AML-193 (cell line): ENCODE results near the gene MYO5A.
"Not testable (repeated sequence)": the region's sequence is repeated elsewhere in the genome, so short reads cannot be mapped to it uniquely, and the experiment has no call there.

Source experiments
- DNase-seq, 2 experiments: peaks; one replicate each; lab custom pipeline; 2025; lab: John Stamatoyannopoulos, UW

Gene MYO5A

DNA sequence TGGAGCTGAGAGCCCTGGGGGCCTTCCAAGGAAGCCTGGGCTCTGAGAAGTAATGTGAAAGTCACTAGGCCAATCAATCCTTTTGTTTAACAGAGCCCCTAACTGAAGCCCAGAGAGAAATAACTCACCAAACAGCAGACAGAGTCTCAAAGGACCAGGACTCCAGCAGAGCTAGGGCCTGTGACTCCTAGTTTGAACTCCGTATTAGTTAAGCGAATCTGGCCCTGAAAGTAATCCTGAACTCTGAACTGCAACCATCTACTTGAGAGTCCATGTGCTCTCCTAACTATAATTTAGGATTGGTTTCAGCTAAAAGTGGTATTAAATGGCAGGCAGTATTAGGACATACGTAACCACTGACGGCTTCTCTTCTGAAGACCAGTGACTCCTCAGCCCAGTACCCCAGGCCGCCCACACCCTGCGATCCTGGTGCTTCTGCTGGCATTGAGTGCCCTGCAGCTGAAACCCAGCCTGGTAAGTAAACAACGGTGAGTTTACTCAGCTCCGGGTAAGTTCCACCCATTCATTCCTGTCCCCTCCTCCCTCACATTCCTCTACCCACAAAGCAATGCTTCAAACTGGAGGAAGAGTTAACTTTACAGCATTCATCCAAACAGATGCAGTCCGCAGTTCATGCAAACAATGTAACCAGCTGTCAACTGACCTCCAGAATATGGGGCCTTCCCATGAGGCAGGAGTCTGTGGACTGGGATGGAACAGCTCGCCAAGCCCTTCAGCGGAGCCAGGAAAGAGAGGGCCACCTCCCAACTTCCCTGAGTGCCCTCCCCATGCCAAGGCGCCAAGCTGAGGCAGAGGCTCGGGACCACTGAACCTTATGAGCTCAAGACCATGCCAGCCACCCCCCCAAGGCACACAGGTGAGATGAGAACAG lies 240.4 kb downstream of the MYO5A start:
- no peak for DNase-seq

DNA sequence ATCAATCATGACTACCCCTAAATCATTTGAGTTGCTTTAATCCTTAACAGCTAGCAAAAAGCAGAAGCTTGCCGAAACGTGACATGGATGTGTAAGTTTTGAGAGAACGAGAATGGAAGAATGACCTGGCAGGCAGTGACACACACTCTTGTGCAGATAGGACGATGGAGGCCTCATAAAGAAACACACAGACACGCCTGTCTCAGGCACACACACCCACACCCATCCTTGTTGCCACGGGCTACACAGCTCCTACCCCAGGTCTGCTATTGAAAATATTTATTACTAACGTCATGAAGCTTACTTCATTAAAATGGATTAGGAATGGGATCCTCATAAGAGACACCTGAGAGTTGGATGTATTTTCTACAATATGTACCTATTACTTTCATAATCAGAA lies 241.6 kb downstream of the MYO5A start:
- DNase-seq = no peak

DNA sequence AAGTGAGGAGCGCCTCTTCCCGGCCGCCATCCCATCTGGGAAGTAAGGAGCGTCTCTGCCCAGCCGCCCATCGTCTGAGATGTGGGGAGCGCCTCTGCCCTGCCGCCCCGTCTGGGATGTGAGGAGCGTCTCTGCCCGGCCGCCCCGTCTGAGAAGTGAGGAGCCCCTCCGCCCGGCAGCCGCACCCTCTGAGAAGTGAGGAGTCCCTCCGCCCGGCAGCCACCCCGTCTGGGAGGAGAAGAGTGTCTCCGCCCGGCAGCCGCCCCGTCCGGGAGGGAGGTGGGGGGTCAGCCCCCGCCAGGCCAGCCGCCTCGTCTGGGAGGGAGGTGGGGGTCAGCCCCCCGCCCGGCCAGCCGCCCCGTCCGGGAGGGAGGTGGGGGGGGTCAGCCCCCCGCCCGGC lies 242.7 kb downstream of the MYO5A start:
- DNase-seq = not testable (repeated sequence)

DNA sequence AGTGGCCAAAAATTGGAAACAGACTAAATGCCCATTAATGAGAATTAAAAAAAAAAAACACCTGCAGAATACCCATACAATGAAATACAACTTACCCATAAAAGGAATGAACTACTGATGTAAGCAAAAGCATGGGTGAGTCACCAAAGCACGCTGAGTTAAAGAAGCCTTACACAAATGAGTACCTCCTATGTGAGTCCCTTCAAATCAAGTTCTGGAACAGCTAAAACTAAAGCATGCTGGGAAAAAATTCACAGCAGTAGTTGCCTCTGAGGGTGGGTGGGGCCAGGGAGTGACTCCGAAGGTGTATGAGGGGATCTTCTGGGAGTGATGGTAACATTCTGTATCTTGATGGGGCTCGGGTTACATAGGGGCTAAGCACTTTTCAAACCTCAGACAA lies 244.5 kb downstream of the MYO5A start:
- DNase-seq = no peak

- DNase-seq = no peak
Observed at GRCh38 chr15:52283281-52283680, 245.4 kb downstream of the MYO5A start.

DNA sequence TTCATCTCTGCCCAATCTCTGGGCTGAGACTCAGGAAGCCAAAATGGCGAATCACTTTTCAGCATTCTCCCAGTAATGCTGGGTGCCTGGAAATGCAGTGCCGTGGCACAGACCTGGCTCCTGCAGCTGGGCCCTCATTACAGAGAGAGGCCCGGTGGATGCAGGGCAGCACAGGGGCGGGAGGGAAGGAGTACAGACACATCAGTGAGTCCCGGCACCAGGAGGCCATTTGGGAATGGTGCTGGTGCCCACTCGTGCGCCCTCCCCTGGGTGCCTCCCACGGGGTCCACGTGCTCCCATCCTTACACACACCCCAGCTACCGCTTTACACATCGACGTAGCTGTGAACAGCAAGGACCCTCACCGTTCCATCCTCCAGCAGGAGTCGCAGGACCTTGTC lies 246.3 kb downstream of the MYO5A start:
- DNase-seq = no peak

GRCh38 chr15:52281085-52282035 lies 247.3 kb downstream of the MYO5A start:
- no peak for DNase-seq

GRCh38 chr15:52280326-52281084 lies 248.2 kb downstream of the MYO5A start:
- DNase-seq = no peak

GRCh38 chr15:52278636-52279367 lies 249.9 kb downstream of the MYO5A start:
- DNase-seq = no peak

DNA sequence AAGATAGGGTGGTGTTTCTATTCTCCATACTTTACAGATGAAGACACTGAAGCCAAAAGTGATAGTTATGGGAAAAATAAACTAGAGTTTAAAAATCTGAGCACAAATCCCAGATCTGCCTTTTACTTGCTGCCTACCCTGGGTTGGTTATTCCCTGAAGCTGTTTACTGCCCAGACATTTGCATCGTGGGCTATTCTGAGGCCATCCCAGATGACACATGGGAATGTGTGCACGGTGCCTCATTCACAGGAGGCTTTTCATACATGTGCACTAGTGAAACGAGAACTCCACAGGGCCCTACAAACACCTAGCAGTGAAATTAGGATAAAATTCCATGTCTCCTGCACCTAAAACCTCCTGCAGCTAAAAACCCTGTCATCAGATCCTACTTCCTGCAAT lies 250.5 kb downstream of the MYO5A start:
- DNase-seq = no peak

DNA sequence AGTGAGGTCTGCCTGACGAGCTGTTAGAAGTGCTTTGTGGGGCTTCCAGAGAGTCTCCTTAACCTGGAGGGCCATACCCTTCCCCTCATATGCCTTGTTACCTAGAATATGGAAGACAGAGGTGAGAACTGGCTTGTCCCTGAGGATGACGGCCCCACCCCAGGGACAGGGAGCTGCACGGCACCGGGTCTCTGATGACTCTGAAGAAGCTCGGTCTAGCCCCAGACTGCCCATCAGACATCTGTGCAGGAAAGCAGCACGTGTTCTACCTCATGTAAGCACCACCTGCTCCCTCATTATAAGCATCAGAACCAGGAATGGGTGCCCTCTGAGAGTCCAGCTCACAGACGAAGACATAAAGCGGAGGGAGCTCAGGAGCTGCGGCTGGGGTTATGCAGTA lies 251.1 kb downstream of the MYO5A start:
- no peak for DNase-seq

DNA sequence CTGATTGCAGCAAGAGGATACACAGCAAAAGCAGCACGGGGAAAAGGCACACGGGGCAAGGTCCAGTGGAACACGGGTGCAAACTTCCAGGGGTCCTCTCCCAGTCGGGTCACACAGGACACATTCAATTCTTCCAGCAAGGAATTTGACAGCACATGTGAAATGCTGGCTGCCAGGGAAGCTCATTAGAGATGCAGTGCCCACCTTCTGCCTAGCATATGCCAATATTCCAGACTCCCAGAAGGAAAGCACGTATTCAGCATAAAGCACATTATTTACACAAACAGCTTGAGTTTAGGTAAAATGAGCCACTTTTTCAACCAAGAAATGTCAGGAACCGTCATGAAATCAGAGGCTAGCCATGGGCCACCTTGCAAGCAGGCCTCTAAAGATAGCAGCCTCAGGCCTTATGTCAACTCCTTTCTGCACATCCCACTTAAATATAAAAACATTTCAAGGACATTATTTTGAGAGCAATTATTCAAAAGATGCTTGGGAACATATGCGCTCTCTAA lies 252.4 kb downstream of the MYO5A start:
- no peak for DNase-seq

DNA sequence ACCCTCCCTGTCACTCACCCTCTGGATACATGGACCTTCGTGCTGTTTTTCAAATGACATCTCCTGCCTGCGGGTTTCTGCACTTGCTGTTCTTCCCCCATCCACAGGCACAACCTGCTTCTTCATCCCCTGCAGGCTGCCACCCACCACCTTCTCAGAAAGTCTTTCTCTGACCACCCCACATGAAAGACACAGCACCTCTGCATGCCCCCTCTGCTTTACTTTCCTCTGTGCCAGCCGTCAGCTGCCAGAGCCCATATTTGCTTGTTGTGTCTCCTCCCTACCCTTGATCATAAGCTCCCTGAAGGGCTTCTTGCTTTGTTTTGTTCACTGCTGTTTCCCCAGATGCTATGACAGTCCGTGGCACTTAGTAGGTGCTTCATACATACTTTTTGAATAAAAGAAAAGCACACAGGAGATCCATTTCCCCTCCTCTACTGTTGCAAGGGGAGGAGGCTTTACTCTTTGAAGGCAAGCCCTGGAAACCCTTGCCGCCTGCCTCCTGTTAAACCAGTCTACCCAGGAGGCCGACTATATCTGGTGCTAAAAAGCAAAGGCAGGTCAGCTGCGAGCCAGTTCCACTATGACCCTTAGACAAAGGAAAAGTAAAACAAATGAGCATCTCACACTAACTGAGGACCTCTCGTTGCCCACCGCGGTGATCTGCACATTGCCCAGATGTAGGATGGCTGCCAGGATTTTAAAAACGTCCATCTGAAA lies 265.0 kb downstream of the MYO5A start:
- no peak for DNase-seq

GRCh38 chr15:52262364-52262763 lies 266.3 kb downstream of the MYO5A start:
- no peak for DNase-seq

- no peak for DNase-seq
Observed at GRCh38 chr15:52261498-52262242, 267.0 kb downstream of the MYO5A start.

GRCh38 chr15:52261026-52261425 lies 267.7 kb downstream of the MYO5A start:
- DNase-seq = no peak

DNA sequence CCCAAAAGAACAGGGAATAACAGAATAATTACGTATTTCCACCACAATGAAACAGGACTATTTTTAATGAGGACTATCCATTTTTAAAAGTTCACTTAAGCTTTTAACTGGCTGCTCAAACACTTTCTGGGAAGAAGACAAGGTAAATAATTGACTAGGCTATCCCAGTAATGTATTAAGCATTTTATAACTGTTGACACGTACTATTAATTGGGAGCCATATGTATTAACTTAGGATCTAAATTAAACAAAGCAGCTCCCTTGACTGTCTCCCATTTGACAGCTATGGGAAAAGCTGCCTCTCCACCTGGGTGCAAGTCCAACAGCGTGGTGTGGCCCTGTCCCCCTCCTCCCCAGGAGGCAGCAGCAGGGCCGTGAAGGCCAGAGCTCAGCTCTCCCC lies 269.2 kb downstream of the MYO5A start:
- DNase-seq = no peak

DNA sequence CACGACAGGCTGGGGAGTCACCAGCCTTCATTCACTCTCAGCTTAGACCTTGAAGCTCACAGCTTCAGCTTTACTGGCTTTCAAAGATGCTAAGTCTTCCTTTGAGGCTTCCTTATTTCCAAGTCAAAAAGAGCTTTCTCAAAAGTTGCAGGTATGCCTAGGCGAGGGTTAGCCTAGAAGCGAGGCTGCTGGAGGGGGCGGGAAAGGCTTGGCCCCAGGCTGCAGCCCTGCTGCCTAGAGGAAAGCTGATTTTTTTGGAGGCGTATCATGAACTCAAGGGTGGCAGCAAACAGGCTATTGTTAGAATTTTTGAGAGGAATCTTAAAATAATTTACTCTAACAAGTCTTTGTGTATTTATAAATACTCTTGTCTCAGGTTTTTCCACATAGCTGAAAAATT lies 270.2 kb downstream of the MYO5A start:
- no peak for DNase-seq

GRCh38 chr15:52257734-52258062 lies 271.0 kb downstream of the MYO5A start:
- no peak for DNase-seq
